DMS153 (cell line): Measurements from ENCODE around the gene GEMIN7.

Source experiments
- DNase-seq: peaks from one replicate; lab custom pipeline; 2025; lab: John Stamatoyannopoulos, UW

The GEMIN7 gene

GRCh38 chr19:45090034-45090433 is 11.0 kb downstream of the GEMIN7 start:
- no peak for DNase-seq

- DNase-seq: no peak
Observed at GRCh38 chr19:45090606-45091005, 11.5 kb downstream of the GEMIN7 start.

- peak; percentile 97 for DNase-seq
Observed at GRCh38 chr19:45091031-45091923, 12.2 kb downstream of the GEMIN7 start.

- peak; percentile 96 for DNase-seq
Observed at GRCh38 chr19:45092747-45093678, 14.0 kb downstream of the GEMIN7 start, which contains the start of gene PPP1R37. PPP1R37 (plus strand) TSS chr19:45093179; CDS start chr19:45093326, 147 bp downstream.

GRCh38 chr19:45094137-45094536 is 15.1 kb downstream of the GEMIN7 start:
- DNase-seq: no peak

GRCh38 chr19:45094707-45095106 is 15.6 kb downstream of the GEMIN7 start:
- no peak for DNase-seq

- DNase-seq: no peak
Observed at GRCh38 chr19:45095496-45096413, 16.7 kb downstream of the GEMIN7 start.

GRCh38 chr19:45096700-45097099 is 17.6 kb downstream of the GEMIN7 start:
- no peak for DNase-seq

GRCh38 chr19:45097450-45097775 is 18.4 kb downstream of the GEMIN7 start:
- DNase-seq: no peak

GRCh38 chr19:45097776-45098520 is 18.9 kb downstream of the GEMIN7 start:
- DNase-seq: no peak

GRCh38 chr19:45098521-45099466 is 19.7 kb downstream of the GEMIN7 start:
- no peak for DNase-seq

GRCh38 chr19:45099467-45100191 is 20.6 kb downstream of the GEMIN7 start:
- DNase-seq: no peak

- DNase-seq: no peak
Observed at GRCh38 chr19:45100201-45100600, 21.1 kb downstream of the GEMIN7 start.

GRCh38 chr19:45100846-45101252 is 21.8 kb downstream of the GEMIN7 start:
- no peak for DNase-seq

GRCh38 chr19:45101806-45102205 is 22.7 kb downstream of the GEMIN7 start:
- DNase-seq: no peak

GRCh38 chr19:45102481-45102880 is 23.4 kb downstream of the GEMIN7 start:
- DNase-seq: no peak

- DNase-seq: no peak
Observed at GRCh38 chr19:45103156-45103507, 24.1 kb downstream of the GEMIN7 start.

- peak; percentile 85 for DNase-seq
Observed at GRCh38 chr19:45103508-45104319, 24.7 kb downstream of the GEMIN7 start.
